Measurements from ENCODE around the gene LAMC3. TPM values are rescaled to one million over a fixed set of nuclear protein-coding genes. Genes with fewer than 3 reads are reported as not detected.

The LAMC3 gene
- total RNA-seq, 6 donors from 2014 or later = 6.7 to 56.0 (median 19.5) TPM

DNA sequence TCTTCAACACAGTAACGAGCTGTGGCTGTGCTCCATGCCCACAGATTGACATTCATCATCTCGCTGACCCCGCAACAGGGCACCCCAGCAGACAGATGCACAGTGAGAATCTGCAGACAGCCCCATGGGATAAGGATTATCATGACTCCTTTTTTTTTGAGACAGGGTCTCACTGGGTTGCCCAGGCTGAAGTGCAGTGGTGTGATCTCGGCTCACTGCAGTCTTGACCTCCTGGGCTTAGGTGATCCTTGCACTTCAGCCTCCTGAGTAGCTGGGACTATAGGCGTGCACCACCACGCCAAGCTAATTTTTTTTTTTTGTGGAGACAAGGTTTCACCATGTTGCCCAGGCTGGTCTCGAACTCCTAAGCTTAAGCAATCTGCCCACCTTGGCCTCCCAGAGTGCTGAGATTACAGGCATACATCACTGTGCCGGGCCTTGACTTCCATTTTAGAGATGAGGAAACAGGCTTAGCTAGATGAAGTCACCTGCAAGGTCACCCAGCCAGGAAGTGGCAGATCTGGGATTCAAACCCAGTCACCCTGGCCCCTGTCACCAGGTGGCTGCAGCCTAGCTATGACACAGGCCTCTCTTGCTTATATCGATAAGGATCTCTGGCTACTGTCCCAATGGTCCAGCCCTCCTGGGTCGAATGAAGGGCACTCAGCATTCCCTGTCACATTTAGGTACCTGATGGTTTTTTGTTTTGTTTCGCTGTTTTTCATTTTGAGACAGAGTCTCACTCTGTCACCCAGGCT lies 92.4 kb downstream of the LAMC3 start:
- no peak for TF ChIP-seq POLR2A (IDR thresholded peaks at IDR 0.05)
- TF ChIP-seq POLR2AphosphoS5 (IDR thresholded peaks at IDR 0.05) = no peak
- TF ChIP-seq EP300 (IDR thresholded peaks at IDR 0.05) = no peak
- DNase-seq (no peak), ATAC-seq (ENCODE audit: low FRiP score in 2 of 2) (no peak)
- Histone ChIP-seq H3K9me3 (no peaks in the 10 kb centered on the region), H3K4me1 (peaks cover 5 to 29% (median 11%) of the 10 kb centered on the region in 4 donors), H3K4me3 (no peak overlapping the region), H3K27ac (peak overlapping the region in 1 of 4 donors; percentile 30), H3K27me3 (peaks cover 0 to 4% (median 1%) of the 10 kb centered on the region in 4 donors), H3K36me3 (no peaks in the 10 kb centered on the region)
- WGBS, 2 donors = 88 to 91% methylated on average over 11 of the region's 11 CpGs

DNA sequence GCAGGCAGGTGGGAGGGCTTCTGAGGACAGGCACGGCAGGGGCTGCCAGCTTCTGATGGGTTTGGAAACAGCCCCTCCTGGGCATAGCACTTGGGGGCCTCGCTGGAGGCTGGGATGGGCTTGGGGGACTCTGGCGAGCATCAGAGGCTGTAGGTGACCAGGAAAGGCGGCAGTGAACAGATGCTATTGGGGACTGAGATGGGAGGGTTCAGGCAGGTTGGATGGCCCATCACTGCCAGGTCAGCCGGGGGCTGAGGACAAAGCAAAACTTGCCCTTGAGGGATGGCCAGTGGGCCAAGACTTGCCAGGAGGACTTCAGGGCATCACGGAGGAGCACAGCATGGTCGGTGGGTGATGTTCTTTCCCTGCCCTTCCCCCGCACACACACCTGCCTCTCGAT lies 94.0 kb downstream of the LAMC3 start:
- ATAC-seq (ENCODE audit: low FRiP score in 2 of 2) (no peak), DNase-seq (no peak)
- H3K27me3 ChIP-seq = no peaks in the 10 kb centered on the region
- H3K4me3 ChIP-seq = peak overlapping the region in 2 of 4 donors; percentile 0 to 8
- no peak for TF ChIP-seq EP300 (IDR thresholded peaks at IDR 0.05)
- no peak for TF ChIP-seq POLR2A (IDR thresholded peaks at IDR 0.05)
- TF ChIP-seq, protein P1, sequence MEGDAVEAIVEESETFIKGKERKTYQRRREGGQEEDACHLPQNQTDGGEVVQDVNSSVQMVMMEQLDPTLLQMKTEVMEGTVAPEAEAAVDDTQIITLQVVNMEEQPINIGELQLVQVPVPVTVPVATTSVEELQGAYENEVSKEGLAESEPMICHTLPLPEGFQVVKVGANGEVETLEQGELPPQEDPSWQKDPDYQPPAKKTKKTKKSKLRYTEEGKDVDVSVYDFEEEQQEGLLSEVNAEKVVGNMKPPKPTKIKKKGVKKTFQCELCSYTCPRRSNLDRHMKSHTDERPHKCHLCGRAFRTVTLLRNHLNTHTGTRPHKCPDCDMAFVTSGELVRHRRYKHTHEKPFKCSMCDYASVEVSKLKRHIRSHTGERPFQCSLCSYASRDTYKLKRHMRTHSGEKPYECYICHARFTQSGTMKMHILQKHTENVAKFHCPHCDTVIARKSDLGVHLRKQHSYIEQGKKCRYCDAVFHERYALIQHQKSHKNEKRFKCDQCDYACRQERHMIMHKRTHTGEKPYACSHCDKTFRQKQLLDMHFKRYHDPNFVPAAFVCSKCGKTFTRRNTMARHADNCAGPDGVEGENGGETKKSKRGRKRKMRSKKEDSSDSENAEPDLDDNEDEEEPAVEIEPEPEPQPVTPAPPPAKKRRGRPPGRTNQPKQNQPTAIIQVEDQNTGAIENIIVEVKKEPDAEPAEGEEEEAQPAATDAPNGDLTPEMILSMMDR (IDR thresholded peaks at IDR 0.05) = no peak
- TF ChIP-seq POLR2AphosphoS5 (IDR thresholded peaks at IDR 0.05) = no peak
- no peaks in the 10 kb centered on the region for H3K36me3 ChIP-seq
- 86 to 91% methylated on average over 9 of the region's 9 CpGs for WGBS, 2 donors
- peak overlapping the region in 1 of 4 donors; percentile 61 for H3K27ac ChIP-seq
- no peaks in the 10 kb centered on the region for H3K9me3 ChIP-seq
- H3K4me1 ChIP-seq = peaks cover 0 to 14% (median 6%) of the 10 kb centered on the region in 4 donors

DNA sequence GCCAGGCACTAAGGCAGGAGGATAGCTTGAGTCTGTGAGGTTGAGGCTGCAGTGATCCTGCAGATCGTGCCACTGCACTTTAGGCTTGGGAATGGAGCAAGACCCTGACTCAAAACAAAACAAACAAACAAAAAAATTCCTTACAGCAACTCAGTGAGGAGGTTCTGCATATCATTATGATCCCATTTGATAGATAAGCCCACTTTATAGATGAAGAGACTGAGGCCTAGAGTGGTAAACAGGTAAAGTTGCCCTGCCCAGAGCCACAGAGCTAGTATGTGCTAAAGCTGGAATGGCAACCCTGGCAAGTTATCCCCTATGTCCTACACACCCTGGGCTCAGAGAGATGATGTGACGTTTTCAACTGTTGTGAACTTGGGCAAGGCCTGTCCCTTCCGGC lies 94.6 kb downstream of the LAMC3 start:
- no peak for TF ChIP-seq EP300 (IDR thresholded peaks at IDR 0.05)
- TF ChIP-seq, protein P1 (IDR thresholded peaks at IDR 0.05) = no peak
- TF ChIP-seq POLR2A (IDR thresholded peaks at IDR 0.05) = no peak
- TF ChIP-seq POLR2AphosphoS5 (IDR thresholded peaks at IDR 0.05) = no peak
- Histone ChIP-seq H3K4me1 (peaks cover 0 to 13% (median 6%) of the 10 kb centered on the region in 4 donors), H3K36me3 (no peaks in the 10 kb centered on the region), H3K27me3 (no peaks in the 10 kb centered on the region), H3K27ac (no peak overlapping the region), H3K9me3 (no peaks in the 10 kb centered on the region), H3K4me3 (no peak overlapping the region)
- ATAC-seq (ENCODE audit: low FRiP score in 2 of 2) (no peak), DNase-seq (no peak)
- WGBS, 2 donors = 91 to 93% methylated on average over 3 of the region's 3 CpGs

DNA sequence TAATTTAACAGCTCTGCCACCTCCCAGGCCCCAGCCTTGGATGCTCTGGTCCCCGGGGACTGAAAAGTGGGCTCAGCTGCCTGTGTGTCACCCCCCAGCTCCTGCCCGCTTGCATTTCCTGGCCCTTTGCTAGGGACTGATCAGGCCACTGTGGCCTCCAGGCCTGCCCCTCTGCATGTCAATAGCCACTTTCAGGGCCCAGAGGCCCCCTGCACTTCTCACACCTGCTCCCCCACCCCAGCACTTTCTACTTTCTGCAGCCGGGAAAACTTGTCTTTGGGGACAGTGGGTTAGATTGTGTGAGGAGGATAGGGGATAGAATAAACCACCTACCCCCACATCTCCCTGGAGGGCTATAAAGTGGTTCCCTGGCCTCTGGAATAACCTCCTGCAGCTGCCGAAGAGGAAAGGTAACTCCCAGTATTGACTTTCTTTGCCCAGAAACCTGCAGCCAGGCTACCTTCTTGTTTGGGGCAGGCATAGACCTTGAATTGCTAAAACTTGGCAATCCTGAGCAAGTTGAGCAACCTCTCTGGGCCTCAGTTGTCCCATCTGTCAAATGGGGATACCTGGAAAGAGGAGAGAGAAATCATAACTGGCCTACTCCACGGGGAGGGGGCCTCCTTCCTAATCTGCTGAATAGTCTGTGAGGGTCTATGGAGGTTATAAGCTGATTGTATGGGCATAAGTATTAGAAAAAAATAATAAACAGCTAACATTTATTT lies 95.2 kb downstream of the LAMC3 start:
- Histone ChIP-seq H3K4me1 (peaks cover 0 to 13% (median 6%) of the 10 kb centered on the region in 4 donors), H3K27me3 (no peaks in the 10 kb centered on the region), H3K9me3 (no peaks in the 10 kb centered on the region), H3K4me3 (no peak overlapping the region), H3K36me3 (no peaks in the 10 kb centered on the region), H3K27ac (no peak overlapping the region)
- DNase-seq (no peak), ATAC-seq (ENCODE audit: low FRiP score in 2 of 2) (no peak)
- 84 to 91% methylated on average over 3 to 5 of the region's 5 CpGs for WGBS, 2 donors
- TF ChIP-seq POLR2A (IDR thresholded peaks at IDR 0.05) (no peak), POLR2AphosphoS5 (IDR thresholded peaks at IDR 0.05) (no peak), EP300 (IDR thresholded peaks at IDR 0.05) (no peak)
- TF ChIP-seq, protein P1 (IDR thresholded peaks at IDR 0.05) = no peak

DNA sequence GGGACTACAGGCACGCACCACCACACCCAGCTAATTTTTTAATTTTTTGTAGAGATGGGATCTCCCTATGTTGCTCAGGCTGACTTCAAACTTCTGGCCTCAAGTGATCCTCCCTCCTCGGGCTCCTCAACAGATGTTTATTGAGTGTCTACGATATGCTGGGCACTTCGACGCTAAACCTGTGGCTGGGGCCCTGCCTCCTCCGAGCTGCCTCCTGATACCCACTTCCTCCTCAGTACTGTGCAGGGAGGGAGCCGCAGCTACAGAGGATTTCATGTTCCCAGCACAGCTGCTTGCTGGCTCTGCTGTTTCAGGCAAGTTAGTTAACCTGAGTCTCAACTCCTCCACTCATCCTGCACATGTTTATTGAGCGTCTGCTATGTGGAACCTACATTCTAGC lies 97.0 kb downstream of the LAMC3 start:
- H3K9me3 ChIP-seq = no peaks in the 10 kb centered on the region

More for the DNA sequence above, 97.0 kb downstream of the LAMC3 start:
- Histone ChIP-seq H3K4me3 (no peak overlapping the region), H3K27me3 (no peaks in the 10 kb centered on the region), H3K27ac (peak overlapping the region in 2 of 4 donors; percentile 7 to 43), H3K4me1 (peaks cover 0 to 13% (median 6%) of the 10 kb centered on the region in 4 donors), H3K36me3 (no peaks in the 10 kb centered on the region)
- no peak for DNase-seq
- no peak for TF ChIP-seq EP300 (IDR thresholded peaks at IDR 0.05)
- TF ChIP-seq, protein P1 (IDR thresholded peaks at IDR 0.05) = no peak
- TF ChIP-seq POLR2A (IDR thresholded peaks at IDR 0.05) = no peak
- no peak for TF ChIP-seq POLR2AphosphoS5 (IDR thresholded peaks at IDR 0.05)
- WGBS, 2 donors = 87 to 88% methylated on average over 8 of the region's 8 CpGs
- no peak for ATAC-seq (ENCODE audit: low FRiP score in 2 of 2)

All from upper lobe of left lung (tissue), 6 donors.